ENCODE results near the gene FAM107B.

Gene FAM107B

DNA sequence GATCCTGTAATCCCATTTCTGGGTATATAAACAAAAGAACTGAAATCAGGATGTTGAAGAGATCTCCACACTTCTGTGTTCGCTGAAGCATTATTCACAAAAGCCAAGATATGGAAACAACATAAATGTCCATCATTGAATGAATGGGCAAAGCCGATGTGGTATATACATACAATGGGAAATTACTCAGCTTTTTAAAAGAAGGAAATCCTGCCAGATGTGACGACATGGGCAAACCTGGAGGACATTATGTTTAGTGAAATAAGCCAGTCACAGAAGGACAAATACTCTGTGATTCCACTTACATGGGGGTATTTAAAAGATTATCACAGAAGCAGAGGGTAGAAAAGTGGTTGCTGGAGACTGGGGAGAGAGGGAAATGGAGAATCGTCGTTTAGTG is 23.9 kb upstream of the FAM107B start:
- TF ChIP-seq YY1 (IDR thresholded peaks at IDR 0.05; ENCODE audit: low read depth) = no peak
- TF ChIP-seq NFIC (IDR thresholded peaks at IDR 0.05) = no peak
- no peak for TF ChIP-seq CEBPB (IDR thresholded peaks at IDR 0.05)
- TF ChIP-seq, protein P1, sequence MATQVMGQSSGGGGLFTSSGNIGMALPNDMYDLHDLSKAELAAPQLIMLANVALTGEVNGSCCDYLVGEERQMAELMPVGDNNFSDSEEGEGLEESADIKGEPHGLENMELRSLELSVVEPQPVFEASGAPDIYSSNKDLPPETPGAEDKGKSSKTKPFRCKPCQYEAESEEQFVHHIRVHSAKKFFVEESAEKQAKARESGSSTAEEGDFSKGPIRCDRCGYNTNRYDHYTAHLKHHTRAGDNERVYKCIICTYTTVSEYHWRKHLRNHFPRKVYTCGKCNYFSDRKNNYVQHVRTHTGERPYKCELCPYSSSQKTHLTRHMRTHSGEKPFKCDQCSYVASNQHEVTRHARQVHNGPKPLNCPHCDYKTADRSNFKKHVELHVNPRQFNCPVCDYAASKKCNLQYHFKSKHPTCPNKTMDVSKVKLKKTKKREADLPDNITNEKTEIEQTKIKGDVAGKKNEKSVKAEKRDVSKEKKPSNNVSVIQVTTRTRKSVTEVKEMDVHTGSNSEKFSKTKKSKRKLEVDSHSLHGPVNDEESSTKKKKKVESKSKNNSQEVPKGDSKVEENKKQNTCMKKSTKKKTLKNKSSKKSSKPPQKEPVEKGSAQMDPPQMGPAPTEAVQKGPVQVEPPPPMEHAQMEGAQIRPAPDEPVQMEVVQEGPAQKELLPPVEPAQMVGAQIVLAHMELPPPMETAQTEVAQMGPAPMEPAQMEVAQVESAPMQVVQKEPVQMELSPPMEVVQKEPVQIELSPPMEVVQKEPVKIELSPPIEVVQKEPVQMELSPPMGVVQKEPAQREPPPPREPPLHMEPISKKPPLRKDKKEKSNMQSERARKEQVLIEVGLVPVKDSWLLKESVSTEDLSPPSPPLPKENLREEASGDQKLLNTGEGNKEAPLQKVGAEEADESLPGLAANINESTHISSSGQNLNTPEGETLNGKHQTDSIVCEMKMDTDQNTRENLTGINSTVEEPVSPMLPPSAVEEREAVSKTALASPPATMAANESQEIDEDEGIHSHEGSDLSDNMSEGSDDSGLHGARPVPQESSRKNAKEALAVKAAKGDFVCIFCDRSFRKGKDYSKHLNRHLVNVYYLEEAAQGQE (IDR thresholded peaks at IDR 0.05; ENCODE audit: low read depth) = no peak
- TF ChIP-seq, protein P2, sequence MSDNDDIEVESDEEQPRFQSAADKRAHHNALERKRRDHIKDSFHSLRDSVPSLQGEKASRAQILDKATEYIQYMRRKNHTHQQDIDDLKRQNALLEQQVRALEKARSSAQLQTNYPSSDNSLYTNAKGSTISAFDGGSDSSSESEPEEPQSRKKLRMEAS (IDR thresholded peaks at IDR 0.05) = no peak
- no peak for TF ChIP-seq EP300 (IDR thresholded peaks at IDR 0.05; ENCODE audit: borderline replicate concordance)
- TF ChIP-seq, protein P3, sequence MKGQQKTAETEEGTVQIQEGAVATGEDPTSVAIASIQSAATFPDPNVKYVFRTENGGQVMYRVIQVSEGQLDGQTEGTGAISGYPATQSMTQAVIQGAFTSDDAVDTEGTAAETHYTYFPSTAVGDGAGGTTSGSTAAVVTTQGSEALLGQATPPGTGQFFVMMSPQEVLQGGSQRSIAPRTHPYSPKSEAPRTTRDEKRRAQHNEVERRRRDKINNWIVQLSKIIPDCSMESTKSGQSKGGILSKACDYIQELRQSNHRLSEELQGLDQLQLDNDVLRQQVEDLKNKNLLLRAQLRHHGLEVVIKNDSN (IDR thresholded peaks at IDR 0.05) = no peak
- no peak for TF ChIP-seq TEAD4 (IDR thresholded peaks at IDR 0.05)
- no peak for TF ChIP-seq TAF1 (IDR thresholded peaks at IDR 0.05; ENCODE audit: low read depth)
- no peak for TF ChIP-seq ZBTB7A (IDR thresholded peaks at IDR 0.05; ENCODE audit: low read depth)
- TF ChIP-seq CREB1 (IDR thresholded peaks at IDR 0.05; ENCODE audit: low read depth) = no peak
- no peak for TF ChIP-seq EGR1 (IDR thresholded peaks at IDR 0.05)
- TF ChIP-seq RAD21 (IDR thresholded peaks at IDR 0.05; ENCODE audit: low read depth) = no peak
- TF ChIP-seq FOXM1 (IDR thresholded peaks at IDR 0.05; ENCODE audit: borderline replicate concordance, low read depth) = no peak
- TF ChIP-seq TCF12 (IDR thresholded peaks at IDR 0.05; ENCODE audit: low read depth) = no peak

DNA sequence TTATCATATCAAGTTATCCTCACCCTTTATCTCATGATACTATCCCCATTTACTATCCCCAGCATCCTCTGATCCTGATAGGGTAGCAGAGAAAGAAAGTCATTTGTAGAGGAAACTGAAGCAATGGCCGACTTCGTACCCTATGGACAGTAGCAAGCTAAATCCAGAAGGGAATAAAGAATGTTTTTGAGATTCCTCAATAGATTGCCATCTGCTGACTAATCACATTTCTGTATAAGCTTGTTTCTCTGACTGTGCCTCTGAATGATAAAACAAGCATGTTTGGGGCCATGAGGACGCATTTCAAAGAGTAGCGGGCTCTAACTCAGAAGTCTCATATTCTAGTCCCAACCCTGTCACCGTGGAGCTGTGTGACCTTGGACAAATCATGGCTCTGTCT is 13.2 kb upstream of the FAM107B start:
- no peak for TF ChIP-seq NFIC (IDR thresholded peaks at IDR 0.05)

DNA sequence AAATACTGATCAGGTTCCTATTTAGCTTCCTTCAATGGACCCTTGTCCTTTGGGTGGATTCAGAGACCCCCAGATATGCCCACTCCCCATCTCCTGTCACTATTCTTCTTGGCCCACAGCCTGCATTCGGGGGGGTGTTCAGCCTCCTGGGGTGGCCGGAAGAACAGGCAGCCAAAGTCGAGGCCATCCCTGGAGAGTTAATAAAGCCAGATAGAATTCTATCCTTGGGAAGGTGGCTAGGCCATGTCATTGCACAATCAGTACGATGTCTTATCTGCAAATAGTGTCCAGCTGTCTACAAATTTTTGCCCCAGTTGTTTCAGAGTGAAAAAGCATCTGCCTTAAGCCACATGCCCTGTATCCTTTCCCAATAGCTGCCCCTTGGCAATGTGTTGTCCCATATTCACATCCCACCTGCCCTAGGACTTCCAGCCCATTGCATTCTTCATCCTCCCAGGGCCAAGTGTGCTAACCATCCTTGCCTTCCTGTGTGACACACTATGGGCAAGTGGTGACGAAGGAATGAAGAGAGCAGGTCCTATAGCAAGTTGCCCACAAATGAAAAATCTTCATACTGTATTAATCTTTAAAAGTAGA is 9.9 kb upstream of the FAM107B start:
- TF ChIP-seq CEBPB (IDR thresholded peaks at IDR 0.05) = no peak
- TF ChIP-seq, protein P3 (IDR thresholded peaks at IDR 0.05) = no peak
- no peak for TF ChIP-seq ZBTB7A (IDR thresholded peaks at IDR 0.05; ENCODE audit: low read depth)
- TF ChIP-seq TAF1 (IDR thresholded peaks at IDR 0.05; ENCODE audit: low read depth) = no peak
- TF ChIP-seq TEAD4 (IDR thresholded peaks at IDR 0.05) = no peak
- TF ChIP-seq YY1 (IDR thresholded peaks at IDR 0.05; ENCODE audit: low read depth) = no peak
- TF ChIP-seq, protein P1 (IDR thresholded peaks at IDR 0.05; ENCODE audit: low read depth) = no peak
- TF ChIP-seq, protein P2 (IDR thresholded peaks at IDR 0.05) = no peak
- no peak for TF ChIP-seq EGR1 (IDR thresholded peaks at IDR 0.05)
- TF ChIP-seq NFIC (IDR thresholded peaks at IDR 0.05) = no peak
- TF ChIP-seq RAD21 (IDR thresholded peaks at IDR 0.05; ENCODE audit: low read depth) = no peak
- no peak for TF ChIP-seq CREB1 (IDR thresholded peaks at IDR 0.05; ENCODE audit: low read depth)
- no peak for TF ChIP-seq FOXM1 (IDR thresholded peaks at IDR 0.05; ENCODE audit: borderline replicate concordance, low read depth)
- TF ChIP-seq EP300 (IDR thresholded peaks at IDR 0.05; ENCODE audit: borderline replicate concordance) = no peak
- no peak for TF ChIP-seq TCF12 (IDR thresholded peaks at IDR 0.05; ENCODE audit: low read depth)

DNA sequence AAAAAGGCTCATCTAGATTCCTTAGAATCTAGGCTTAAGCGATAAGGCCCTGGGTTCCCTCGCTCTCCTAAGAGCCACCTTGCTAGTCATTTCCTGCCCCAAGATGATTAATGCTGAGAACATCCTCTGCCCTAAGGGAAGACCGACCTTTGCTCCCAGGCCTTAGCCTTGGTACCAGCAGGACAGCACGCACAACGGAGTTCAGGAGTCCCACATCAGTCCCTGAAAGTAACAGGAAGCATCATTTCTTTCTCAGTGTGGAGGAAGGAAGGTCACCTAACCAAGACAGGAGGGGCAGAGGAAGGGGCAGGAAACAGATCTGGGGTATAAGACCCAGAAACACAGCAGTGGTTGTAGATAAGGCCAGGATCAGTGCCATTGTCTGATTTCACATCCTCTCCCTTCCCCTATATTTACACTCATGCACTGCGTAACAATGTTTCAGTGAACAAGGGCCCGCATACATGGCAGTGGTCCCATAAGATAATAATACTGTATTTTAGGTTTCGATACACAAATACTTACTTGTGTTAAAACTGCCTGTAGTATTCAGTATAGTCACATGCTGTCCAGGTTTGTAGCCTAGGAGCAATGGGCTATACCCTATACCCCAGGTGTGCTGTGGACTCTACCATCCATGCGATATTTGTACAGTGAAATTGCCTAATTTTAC is 8.1 kb upstream of the FAM107B start:
- TF ChIP-seq ZBTB7A (IDR thresholded peaks at IDR 0.05; ENCODE audit: low read depth) = no peak

DNA sequence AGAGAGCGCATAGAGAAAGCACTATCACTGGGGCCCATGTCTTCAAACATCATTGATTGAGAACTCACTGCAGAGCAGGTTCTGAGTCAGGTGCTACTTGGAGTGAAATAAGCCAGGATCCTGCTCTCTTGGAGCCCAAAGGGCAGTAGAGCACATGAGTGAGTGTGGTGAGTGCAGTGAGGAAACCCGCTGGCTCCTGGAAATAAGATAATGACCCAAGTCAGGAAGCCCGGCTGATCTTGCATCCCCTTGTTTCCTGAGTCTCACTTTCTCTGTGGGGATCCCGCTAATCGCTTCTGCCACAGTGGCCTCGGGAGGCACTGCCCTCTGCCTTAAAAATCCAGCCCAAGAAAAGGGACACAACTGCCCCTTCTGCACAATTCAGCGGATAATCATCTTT is 7.1 kb upstream of the FAM107B start:
- TF ChIP-seq CREB1 (IDR thresholded peaks at IDR 0.05; ENCODE audit: low read depth) (no peak), CEBPB (IDR thresholded peaks at IDR 0.05) (no peak)

DNA sequence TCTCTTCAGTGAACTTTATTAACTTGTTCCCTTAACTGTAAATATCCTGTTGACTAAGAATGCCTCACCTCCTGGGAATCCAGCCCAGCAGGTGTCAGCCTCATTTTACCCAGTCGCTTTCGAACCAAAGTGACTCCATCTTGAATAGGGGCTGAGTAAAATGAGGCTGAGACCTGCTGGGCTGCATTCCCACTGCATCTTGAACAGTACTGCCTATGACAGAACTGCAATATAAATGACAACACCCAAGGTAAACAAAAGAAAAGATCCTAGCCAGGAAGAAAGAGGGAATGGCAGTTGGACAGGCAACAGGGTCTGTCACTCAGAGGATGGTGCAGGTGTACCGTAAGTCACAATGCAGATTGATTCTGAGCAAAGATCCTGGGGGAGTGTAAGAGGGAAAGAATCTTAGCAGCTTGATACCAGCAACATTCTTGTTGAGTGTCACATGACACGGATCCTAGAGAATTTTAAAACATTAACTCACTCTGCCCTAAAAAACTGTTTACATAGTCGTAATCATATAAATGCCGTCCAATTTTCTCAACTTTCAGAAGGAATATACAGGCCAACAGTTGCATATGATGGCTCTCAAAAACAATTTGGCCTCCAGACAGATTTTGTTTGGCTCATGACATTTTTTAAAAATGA is 4.4 kb upstream of the FAM107B start:
- TF ChIP-seq TEAD4 (IDR thresholded peaks at IDR 0.05) (no peak), FOXM1 (IDR thresholded peaks at IDR 0.05; ENCODE audit: borderline replicate concordance, low read depth) (no peak), YY1 (IDR thresholded peaks at IDR 0.05; ENCODE audit: low read depth) (no peak), CREB1 (IDR thresholded peaks at IDR 0.05; ENCODE audit: low read depth) (no peak), EP300 (IDR thresholded peaks at IDR 0.05; ENCODE audit: borderline replicate concordance) (no peak), ZBTB7A (IDR thresholded peaks at IDR 0.05; ENCODE audit: low read depth) (no peak), RAD21 (IDR thresholded peaks at IDR 0.05; ENCODE audit: low read depth) (no peak), TAF1 (IDR thresholded peaks at IDR 0.05; ENCODE audit: low read depth) (no peak), NFIC (IDR thresholded peaks at IDR 0.05) (no peak), CEBPB (IDR thresholded peaks at IDR 0.05) (no peak), TCF12 (IDR thresholded peaks at IDR 0.05; ENCODE audit: low read depth) (no peak), EGR1 (IDR thresholded peaks at IDR 0.05) (no peak)
- TF ChIP-seq, protein P2 (IDR thresholded peaks at IDR 0.05) = no peak
- TF ChIP-seq, protein P1 (IDR thresholded peaks at IDR 0.05; ENCODE audit: low read depth) = no peak
- TF ChIP-seq, protein P3 (IDR thresholded peaks at IDR 0.05) = no peak
